ENCODE measurements around the gene ZEB1.
"Not testable (repeated sequence)": the region's sequence is repeated elsewhere in the genome, so short reads cannot be mapped to it uniquely, and the experiment has no call there.

ZEB1 gene

DNA sequence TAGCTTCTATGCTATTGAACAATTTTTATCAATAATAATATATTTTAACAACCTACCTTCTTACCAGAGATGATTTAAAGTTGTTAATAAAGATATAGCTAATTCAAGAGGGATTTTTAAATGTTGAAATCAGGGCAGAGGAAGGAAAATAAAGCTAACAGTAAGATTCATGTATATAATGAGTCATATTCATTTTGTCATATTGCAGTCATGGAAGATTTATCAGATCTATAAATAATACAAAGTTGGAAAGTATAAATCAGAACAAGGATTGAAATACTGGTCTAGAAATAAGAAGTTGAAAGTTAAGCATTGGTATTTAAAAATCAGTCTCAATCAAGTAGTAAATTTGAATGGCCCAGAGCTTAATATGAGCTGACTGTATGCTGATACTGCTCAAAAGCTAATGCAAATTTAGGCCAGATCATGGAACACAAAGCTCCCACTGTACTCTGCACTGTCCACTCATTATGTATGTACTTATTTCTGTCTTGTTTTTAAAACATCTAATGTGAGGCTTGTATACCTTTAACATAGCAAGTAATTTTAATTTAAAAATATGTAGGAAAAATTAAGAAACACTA lies 196.9 kb downstream of the ZEB1 start:
- no peak for DNase-seq

DNA sequence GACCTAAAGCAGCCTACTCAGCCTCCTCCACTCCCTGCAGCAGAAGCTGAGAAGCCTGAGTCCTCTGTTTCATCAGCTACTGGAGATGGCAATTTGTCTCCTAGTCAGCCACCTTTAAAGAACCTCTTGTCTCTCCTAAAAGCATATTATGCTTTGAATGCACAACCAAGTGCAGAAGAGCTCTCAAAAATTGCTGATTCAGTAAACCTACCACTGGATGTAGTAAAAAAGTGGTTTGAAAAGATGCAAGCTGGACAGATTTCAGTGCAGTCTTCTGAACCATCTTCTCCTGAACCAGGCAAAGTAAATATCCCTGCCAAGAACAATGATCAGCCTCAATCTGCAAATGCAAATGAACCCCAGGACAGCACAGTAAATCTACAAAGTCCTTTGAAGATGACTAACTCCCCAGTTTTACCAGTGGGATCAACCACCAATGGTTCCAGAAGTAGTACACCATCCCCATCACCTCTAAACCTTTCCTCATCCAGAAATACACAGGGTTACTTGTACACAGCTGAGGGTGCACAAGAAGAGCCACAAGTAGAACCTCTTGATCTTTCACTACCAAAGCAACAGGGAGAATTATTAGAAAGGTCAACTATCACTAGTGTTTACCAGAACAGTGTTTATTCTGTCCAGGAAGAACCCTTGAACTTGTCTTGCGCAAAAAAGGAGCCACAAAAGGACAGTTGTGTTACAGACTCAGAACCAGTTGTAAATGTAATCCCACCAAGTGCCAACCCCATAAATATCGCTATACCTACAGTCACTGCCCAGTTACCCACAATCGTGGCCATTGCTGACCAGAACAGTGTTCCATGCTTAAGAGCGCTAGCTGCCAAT lies 202.2 kb downstream of the ZEB1 start:
- DNase-seq: no peak

DNA sequence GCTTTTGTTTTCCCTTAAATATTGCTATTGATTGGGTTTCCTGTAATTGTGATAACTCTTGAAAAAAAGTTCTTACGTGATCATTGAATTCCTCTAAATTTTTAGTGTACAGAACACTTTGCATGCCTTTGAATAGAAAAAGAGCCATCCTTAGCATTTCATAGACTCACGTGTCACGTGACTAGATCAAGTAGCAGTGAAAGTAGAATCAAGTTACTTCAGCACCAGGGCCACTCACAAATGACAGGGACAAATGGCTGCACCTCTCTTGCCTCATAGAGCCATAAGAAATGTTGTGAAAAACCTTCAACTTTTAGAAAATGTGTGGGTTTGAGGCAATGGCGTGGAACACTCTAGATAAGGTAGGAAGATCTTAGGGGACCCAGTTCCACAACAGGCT lies 203.8 kb downstream of the ZEB1 start:
- DNase-seq: no peak

DNA sequence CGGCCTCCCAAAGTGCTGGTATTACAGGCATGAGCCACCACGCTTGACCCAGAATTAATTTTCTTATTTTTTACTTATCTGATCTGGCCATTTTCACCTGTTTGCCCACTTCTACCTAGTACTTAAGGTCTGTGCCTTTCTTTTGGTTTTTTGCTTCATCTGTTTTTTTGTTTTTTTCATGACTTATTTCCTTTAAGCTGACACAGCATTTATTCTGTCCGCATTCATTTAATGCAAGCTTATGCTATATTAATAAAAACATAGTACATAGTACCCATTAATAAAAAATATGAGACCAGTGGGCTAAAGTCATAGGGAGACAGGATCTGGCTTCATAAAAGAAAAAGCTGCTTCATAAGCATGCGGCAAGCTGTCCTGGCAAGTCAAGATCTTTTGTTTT lies 205.4 kb downstream of the ZEB1 start:
- DNase-seq: no peak

DNA sequence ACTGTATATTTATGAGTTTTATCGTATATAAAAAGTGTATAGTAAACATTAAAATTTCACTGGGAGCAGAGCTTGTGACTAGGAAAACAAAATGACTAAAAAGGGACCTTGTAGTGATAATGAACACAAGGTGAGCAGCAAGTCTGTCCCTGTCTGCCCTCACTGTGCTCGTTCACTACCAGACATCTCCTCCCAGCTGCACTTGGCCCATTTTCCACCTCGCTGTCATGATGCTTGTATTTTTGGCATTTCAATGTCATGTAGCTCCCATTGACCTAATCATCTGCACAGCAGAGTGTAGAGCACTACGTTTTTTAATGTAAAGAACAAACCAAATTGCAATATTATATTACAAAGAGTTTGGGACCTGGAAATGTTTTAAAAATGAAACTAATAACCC lies 207.2 kb downstream of the ZEB1 start:
- no peak for DNase-seq

DNA sequence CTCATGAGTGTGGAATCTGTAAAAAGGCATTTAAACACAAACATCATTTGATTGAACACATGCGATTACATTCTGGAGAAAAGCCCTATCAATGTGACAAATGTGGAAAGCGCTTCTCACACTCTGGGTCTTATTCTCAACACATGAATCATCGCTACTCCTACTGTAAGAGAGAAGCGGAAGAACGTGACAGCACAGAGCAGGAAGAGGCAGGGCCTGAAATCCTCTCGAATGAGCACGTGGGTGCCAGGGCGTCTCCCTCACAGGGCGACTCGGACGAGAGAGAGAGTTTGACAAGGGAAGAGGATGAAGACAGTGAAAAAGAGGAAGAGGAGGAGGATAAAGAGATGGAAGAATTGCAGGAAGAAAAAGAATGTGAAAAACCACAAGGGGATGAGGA lies 207.7 kb downstream of the ZEB1 start:
- DNase-seq: peak; percentile 34

DNA sequence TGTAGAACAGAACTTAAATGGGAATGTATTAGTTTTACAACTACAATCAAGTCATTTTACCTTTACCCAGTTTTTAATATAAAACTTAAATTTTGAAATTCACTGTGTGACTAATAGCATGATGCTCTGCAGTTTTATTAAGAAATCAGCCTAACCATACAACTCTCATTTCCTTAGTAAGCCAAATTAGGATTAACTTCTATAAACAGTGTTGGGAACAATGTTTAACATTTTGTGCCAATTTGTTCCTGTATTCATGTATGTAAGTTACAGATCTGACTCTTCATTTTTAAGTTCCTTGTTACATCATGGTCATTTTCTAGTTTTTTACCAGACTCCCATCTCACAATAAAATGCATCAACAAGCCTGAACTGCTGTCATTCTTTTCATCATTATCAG lies 209.8 kb downstream of the ZEB1 start:
- no peak for DNase-seq

DNA sequence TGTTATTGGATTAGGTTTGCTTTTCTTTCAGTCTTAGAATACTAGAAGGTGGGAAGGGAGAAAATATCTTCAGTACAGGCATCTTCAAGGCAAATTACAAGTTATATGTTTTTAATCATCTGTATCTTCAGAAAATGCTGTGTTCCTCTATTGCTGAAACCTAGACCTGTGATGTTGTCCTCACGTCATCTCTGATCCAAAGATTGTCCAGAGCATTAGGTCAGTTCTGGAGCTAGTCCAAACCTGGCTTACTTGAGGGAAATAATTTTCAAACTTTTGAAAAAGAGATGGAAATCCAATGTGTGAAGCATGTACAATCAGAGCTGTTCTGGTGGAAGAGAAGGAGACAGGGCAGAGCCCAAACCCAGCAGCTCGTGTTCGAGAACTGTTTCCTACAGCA lies 217.3 kb downstream of the ZEB1 start:
- no peak for DNase-seq

DNA sequence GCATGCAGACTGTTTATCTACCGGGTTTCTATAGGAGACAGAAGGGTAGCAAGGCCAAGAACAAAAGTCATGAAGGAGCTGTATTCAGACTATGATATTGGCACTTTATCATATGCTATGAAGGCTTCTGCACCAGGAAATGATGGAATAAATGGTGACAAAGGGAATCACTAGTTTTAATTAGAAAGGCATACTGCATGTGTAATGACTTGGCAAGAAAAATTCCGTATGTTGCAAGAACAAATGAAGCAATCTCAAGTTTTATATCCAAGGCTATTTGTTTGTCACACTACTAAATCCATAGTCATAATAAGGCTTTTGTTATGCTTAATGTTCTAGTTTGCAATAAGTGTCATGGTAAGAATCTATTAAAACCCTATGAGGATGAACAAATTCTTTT lies 230.9 kb downstream of the ZEB1 start:
- no peak for DNase-seq

DNA sequence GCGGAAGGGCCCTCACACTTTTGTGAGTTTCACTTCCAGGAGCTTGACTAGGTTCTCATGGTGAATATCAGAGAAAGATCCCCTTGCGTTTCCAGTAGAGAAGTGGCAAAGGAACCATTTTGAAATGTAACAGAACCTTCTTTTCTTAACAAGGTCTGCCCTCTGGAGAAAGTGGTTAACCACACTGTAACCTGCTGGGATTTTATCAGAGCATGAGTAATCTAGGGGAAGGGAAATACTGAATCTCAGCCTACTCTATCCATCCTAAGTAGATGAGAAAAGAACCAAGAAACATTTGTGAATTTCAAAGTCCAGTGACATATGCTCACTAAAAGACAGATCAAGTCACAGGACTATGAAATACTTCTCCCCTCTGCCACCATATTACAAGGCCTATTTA lies 235.5 kb downstream of the ZEB1 start:
- DNase-seq: peak; percentile 52

DNA sequence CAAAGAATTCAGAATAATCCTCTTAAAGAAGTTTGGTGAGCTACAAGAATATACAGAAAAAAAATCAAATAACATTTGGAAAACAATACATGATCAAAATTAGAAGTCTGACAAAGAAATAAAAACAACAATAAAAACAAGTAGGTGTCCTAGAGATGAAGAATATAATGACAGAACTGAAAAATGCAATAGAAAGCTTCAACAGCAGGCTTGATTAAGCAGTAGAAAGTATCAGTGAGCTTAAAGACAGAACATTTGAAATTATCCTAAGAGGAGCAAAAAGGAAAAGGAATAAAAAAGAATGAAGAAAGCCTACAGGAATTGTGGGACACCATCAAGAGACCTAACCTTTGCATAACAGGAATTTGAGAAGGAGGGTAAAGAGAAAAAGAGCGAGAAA lies 238.8 kb downstream of the ZEB1 start:
- no peak for DNase-seq

DNA sequence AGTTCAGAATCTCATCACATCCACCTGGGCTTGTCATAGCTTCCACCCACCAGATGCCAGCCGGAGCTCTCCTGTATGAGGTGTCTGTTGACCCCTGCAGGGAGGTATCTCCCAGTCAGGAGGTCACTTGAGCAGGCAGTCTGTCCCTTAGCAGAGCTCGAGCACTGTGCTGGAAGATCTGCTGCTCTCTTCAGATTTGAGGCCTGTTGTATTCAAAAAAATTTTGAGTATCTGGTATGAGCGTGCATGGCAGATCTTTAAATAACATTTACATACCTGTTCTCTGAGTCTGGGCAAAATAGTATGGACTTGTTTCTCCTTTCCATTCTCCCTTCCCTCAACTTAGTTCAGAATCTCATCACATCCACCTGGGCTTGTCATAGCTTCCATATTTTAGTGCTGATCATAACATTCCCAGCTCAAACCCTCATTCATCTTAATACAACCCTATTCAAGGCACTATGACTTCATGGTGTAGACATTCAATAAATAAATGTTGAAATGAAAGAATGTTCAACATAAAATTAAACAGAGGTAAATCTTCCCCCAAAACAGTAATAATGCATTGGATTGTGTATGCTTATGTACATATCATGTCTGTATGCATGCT lies 249.3 kb downstream of the ZEB1 start:
- DNase-seq: not testable (repeated sequence)

DNA sequence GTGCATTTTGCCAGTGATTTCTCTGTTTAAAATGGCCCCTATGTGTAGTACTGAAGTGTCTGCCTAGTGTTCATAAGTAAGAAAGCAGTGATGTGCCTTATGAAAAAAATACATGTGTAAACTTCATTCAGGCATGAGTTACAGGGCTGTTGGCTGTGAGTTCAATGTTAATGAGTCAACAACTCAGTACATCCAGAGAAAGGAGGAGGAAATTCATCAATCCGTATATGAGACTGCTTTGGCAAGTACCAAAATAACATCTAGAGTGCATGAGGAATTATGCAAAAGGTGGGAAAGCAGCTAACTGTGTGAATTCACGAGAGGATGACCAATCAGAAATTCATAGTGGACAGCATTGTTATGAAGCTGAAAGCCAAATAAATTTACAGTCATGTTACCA lies 255.6 kb downstream of the ZEB1 start:
- no peak for DNase-seq

DNA sequence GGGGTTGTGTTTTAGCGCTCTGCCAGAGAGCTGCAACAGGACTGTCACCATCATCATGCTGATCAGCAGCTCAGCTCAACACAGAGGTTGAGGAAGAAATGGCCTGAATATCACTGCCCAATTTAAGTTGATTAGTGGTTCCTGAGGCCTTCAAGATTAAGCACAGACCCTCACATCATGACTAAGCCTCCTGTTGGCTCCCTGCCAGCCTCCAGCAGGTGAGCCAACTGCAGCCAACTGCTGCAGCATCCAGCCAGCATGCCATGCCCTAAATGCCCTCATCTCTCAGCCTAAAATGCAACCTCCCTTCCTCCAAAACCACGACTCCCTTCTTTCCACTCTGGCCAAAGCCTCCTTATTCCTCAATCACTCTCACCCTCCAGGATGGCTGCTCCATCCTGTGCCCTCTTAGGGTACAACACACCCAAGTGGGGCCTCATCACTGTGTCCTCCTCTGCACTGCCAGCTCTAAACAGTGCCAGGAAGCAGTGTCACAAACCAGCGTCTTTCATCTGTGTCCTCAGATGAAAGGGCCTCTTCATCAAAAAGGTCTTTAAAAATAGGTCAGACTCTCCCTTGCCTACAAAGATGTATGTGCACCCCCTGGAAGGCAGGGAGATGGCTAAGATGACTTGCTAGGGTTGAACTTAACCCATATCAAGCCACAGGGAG lies 259.3 kb downstream of the ZEB1 start:
- no peak for DNase-seq

DNA sequence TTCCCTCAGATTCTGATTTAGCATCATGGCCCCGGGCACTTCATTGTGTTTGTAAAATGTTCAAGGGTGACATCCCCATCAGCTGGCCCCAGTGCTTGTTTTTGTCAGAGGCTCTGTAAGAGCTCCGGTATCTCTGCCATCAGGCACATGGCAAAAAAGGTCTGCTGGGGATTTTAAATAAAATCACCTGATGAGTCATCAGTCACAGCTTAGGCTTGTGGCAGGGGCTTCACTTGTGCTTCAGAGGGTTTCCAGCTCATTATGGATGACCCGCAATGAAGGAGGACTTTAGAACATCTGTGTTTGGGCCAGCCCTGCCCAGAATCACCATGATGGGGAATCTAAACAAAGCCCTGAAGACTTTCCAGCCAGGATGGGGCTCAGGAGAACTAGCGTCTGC lies 259.9 kb downstream of the ZEB1 start:
- DNase-seq: no peak

Data from EL (cell line).